ENCODE measurements around the gene SHROOM1.

GRCh38 chr5:132873119-132873929 lies 42.9 kb upstream of the SHROOM1 start, which contains the start of gene LEAP2:
- no peak for TF ChIP-seq POLR2AphosphoS5 (IDR thresholded peaks at IDR 0.05)
- no peak for TF ChIP-seq CTCF (IDR thresholded peaks at IDR 0.05)

Measured in prostate gland (tissue), 2 donors.